ENCODE measurements around the gene KIR3DL2. TPM values are rescaled to one million over a fixed set of nuclear protein-coding genes. Genes with fewer than 3 reads are reported as not detected.

KIR3DL2 gene
- total RNA-seq: not detected

GRCh38 chr19:54850061-54850640, at the start of gene KIR3DL2:
KIR3DL2 (plus strand) TSS chr19:54850443; CDS start chr19:54850476, 33 bp downstream.

GRCh38 chr19:54803410-54803809, 46.8 kb upstream of the KIR3DL2 start, which contains the start of gene KIR2DL4:
KIR2DL4 (plus strand) TSS chr19:54803610; CDS start chr19:54803652, 42 bp downstream.

GRCh38 chr19:54816251-54816650, 34.0 kb upstream of the KIR3DL2 start, which contains the start of gene KIR3DL1:
KIR3DL1 (plus strand) TSS chr19:54816468.

GRCh38 chr19:54832496-54832895, 17.7 kb upstream of the KIR3DL2 start, which contains the start of gene KIR2DS4:
KIR2DS4 (plus strand) TSS chr19:54832676.

GRCh38 chr19:54873990-54874389, 23.7 kb downstream of the KIR3DL2 start, which contains the start of gene FCAR:
FCAR (plus strand) TSS chr19:54874235; CDS start chr19:54874290, 55 bp downstream.

GRCh38 chr19:54905803-54906511, 55.7 kb downstream of the KIR3DL2 start, which contains the start of gene NCR1:
NCR1 (plus strand) TSS chr19:54906148; CDS start chr19:54906188, 40 bp downstream.

Small RNA genes lying within 50 kb of the gene (small RNA-seq; reads per million reads assigned to genes)
- 0.73 to 1.6 reads per million in 2 donors for gene RNU6-222P

Other genes with a start within 250 kb of the KIR3DL2 start
- gene LILRB1, start 220.0 kb upstream of the KIR3DL2 start, total RNA-seq: not detected
- not detected for gene LILRB4, start 187.5 kb upstream of the KIR3DL2 start, total RNA-seq
- gene KIR3DL3, start 126.0 kb upstream of the KIR3DL2 start, total RNA-seq: not detected
- gene KIR2DL3, start 111.9 kb upstream of the KIR3DL2 start, total RNA-seq: not detected
- not detected for gene KIR2DL1, start 80.7 kb upstream of the KIR3DL2 start, total RNA-seq
- not detected for gene KIR2DL4, start 46.8 kb upstream of the KIR3DL2 start, total RNA-seq
- gene KIR3DL1, start 34.0 kb upstream of the KIR3DL2 start, total RNA-seq: not detected
- gene KIR2DS4, start 17.8 kb upstream of the KIR3DL2 start, total RNA-seq: not detected
- not detected for gene FCAR, start 23.8 kb downstream of the KIR3DL2 start, total RNA-seq
- gene NCR1, start 55.7 kb downstream of the KIR3DL2 start, total RNA-seq: not detected
- not detected for gene NLRP7, start 97.1 kb downstream of the KIR3DL2 start, total RNA-seq
- gene NLRP2, start 115.9 kb downstream of the KIR3DL2 start, total RNA-seq: 10 to 100 TPM in 1 of 2 donors, 1 to 10 TPM in 1; 3.4 to 13.0 TPM
- not detected for gene GP6, start 187.8 kb downstream of the KIR3DL2 start, total RNA-seq
- 10 to 100 TPM; 10.3 to 20.3 TPM for gene RDH13, start 212.7 kb downstream of the KIR3DL2 start, total RNA-seq
- 1 to 10 TPM; 6.9 to 8.3 TPM for gene EPS8L1, start 225.4 kb downstream of the KIR3DL2 start, total RNA-seq